A375 (cell line): ENCODE measurements around the gene CDIP1. TPM values are rescaled to one million over a fixed set of nuclear protein-coding genes. Genes with fewer than 3 reads are reported as not detected.

Experiments
- total RNA-seq: library from RNA; depleted of rRNA; stranded (reverse); fragments of >200 nt; shearing (Covaris generic); gene quantifications from 2 replicates; pipeline ENCODE4 v1.2.3, GENCODE V29; 2014; rRNA removed

Gene CDIP1
- total RNA-seq: 8.0 and 8.1 TPM in 2 replicates

DNA sequence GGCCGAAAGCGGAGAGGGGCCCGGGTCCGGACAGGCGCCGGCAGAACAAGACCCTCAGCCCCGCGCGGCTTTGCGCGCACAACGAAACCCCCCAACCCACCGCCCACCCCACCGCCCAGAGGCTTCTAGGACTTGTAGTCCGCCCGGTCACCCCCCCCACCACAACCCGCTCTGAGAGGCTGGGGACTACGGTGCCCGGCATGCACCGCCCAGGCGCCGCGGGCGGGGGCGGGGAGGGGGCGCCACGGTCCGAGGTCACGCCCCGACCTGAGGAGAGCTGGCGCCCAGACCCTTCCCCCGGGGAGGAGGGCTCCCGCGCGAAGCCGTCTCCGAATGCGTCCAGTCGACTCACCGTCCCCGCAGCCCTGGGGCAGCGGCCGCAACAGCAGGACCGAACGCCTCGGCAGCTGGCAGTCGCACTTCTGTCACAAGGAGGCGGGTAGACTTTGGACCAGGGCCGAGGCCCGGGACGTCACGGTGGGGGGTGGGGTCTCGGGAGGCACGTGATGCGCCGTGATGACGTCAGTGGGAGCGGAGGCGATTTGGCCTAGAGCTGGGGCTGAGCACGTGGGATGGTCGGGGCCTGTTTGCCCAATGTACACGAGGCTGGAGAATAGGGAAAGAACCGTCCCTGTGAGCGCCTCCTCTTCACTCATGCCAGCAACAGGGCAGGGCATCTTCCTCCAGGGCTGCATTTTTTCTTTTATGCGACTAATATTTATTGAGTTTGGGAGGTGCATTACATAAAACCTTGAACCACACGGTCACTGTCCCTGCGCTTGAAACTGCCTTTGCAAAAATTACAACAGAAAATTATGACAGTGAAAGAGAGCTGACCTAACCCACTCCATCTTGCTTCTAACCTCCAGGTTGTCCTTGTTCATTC is at the start of gene CDIP1:
CDIP1 (minus strand) TSS at position 424 of the 886 bp plus-strand sequence. CDS start 24,643 bp downstream, outside the sequence.

DNA sequence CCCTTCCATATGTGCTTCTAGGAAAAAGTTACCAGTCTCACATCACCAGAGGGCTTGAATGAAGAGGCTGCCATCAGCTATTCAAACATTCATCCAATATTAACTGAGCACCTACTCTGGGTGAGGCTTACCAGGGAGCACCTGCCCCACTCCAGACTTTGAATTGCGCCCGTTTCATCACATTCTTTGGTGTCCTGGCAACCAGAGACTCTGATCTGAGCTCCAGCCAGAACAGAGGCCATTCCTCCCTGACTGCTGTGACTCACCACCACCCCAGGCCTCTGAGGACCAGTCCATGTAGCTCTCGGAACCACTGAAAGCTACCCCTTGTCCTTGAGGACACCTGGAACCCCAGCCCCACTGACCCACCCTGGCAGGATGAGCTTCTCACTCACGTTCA is 17.5 kb upstream of the CDIP1 start, which contains the start of gene C16orf96:
C16orf96 (plus strand) TSS at position 229 of the 400 bp plus-strand sequence; CDS start at position 379, 150 bp downstream.

DNA sequence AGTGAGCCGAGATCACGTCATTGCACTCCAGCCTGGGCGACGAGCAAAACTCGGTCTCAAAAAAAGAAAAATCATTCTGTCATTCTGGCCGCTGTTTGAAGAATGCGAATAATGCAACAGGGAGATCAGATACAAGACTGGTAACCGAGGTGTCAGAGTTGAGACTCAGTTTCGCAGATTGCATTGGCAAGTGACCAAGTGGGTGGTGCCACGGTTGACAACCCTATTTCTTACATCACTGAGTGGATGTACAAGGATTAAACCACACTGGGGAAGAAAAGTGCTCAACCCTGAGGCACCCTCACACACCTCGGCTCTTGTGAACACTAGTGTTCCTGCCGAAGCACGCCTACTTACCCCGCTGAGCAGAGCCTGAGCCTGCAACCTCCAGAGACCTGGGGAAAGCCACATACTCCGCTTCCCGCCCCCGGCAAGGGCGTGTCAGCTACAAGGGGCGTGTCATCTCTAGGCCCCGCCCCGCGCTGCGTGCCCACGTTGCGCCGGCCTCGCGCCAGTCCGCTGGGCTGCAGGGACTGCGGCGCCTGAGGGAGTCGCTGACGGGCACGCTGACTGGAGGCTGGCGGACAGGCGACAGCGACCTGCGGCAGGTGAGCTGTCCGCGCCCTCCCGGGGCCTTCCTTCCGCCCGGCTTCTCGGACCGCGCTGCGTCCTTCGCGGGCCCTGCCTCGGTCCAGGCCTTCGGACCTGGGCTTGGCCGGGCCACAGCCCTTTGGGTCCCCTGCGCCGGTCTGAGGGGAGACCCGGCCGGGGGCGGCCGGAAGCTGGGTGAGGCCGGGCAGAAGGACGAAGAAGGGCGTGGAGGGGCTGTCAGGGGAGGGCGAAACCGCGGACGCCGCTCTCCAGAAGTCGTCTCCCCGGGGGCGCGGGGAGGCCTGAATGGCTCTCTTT is 62.4 kb downstream of the CDIP1 start, which contains the start of gene HMOX2:
HMOX2 (plus strand) TSS at position 519 of the 909 bp plus-strand sequence. CDS start 29,127 bp downstream, outside the sequence.

GRCh38 chr16:4474192-4474961 is 64.2 kb downstream of the CDIP1 start, which contains the start of gene NMRAL1:
NMRAL1 (minus strand) TSS chr16:4474625; CDS start chr16:4474132, 493 bp downstream.

Other genes with a start within 250 kb of the CDIP1 start
- 1.8 and 2.9 TPM in 2 replicates for gene GLIS2, start 222.7 kb downstream of the CDIP1 start, total RNA-seq
- gene PAM16, start 187.5 kb downstream of the CDIP1 start, total RNA-seq: 132 and 137 TPM in 2 replicates
- gene VASN, start 166.9 kb downstream of the CDIP1 start, total RNA-seq: 1.6 and 1.9 TPM in 2 replicates
- gene CORO7, start 122.2 kb downstream of the CDIP1 start, total RNA-seq: 24.9 and 30.9 TPM in 2 replicates
- 112 and 124 TPM in 2 replicates for gene DNAJA3, start 112.9 kb downstream of the CDIP1 start, total RNA-seq
- 106 and 129 TPM in 2 replicates for gene NMRAL1, start 64.1 kb downstream of the CDIP1 start, total RNA-seq
- 99.2 and 106 TPM in 2 replicates for gene HMOX2, start 62.4 kb downstream of the CDIP1 start, total RNA-seq
- not detected in 2 replicates for gene C16orf96, start 17.6 kb upstream of the CDIP1 start, total RNA-seq
- 62.3 and 71.6 TPM in 2 replicates for gene UBALD1, start 76.1 kb upstream of the CDIP1 start, total RNA-seq
- gene MGRN1, start 86.1 kb upstream of the CDIP1 start, total RNA-seq: 26.1 and 27.5 TPM in 2 replicates
- gene NUDT16L1, start 154.8 kb upstream of the CDIP1 start, total RNA-seq: 32.3 and 33.4 TPM in 2 replicates
- 21.2 and 22.8 TPM in 2 replicates for gene ANKS3, start 195.5 kb upstream of the CDIP1 start, total RNA-seq
- 0.93 and 1.5 TPM in 2 replicates for gene DNAAF8, start 195.8 kb upstream of the CDIP1 start, total RNA-seq
- gene ZNF500, start 228.4 kb upstream of the CDIP1 start, total RNA-seq: 7.8 and 8.6 TPM in 2 replicates
- gene SEPTIN12, start 249.6 kb upstream of the CDIP1 start, total RNA-seq: 0.08 TPM in 1 of 2 replicates, not detected in the other